ENCODE results near the gene WDR18. TPM values are rescaled to one million over a fixed set of nuclear protein-coding genes. Genes with fewer than 3 reads are reported as not detected.
A peak's percentile ranks its signal among the peaks of the same experiment; 100 is the strongest.

Gene WDR18
- total and polyA plus RNA-seq, 7 donors = 14.3 to 65.8 (median 30.7) TPM

DNA sequence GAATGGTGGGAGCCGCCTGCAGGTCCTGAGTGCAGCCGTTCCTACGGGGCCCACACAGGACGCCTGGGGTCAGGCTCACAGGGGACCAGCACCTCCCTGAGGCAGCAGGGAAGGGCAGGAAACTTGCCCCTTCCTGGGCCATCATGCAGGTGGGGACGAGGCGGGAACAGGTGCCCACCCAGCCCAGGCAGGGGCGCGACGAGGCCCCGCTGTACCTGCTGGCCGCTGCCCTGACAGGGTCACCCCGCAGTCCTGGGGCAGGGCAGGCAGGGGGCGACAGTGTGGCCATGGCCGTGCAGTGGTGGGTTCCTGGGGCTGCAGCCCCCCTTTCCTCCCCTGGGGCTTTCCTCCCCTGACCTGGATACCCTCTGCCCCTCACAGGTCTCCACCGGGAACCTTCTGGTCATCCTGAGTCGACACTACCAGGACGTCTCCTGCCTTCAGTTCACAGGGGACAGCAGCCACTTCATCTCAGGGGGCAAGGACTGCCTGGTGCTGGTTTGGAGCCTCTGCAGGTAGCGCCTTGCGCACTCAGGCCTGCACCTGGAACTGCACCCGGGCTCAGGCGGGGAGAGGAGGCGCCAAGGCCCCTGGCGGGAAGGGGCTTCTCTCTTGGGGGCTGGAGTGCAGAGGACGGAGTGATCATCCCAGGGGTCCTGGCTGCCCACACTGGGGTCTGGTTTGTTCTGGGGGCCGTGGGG lies 5.4 kb downstream of the WDR18 start:
- Histone ChIP-seq H3K27me3 (peaks cover 0 to 2% (median 0%) of the 10 kb centered on the region in 3 donors), H3K4me3 (no peak overlapping the region), H3K9me3 (no peaks in the 10 kb centered on the region), H3K27ac (no peak overlapping the region), H3K36me3 (peaks cover 0 to 66% (median 24%) of the 10 kb centered on the region in 4 donors), H3K4me1 (peaks cover 0 to 11% (median 9%) of the 10 kb centered on the region in 4 donors)
- DNase-seq = no peak
- WGBS, 2 donors = 91 to 92% methylated on average over 25 of the region's 25 CpGs
- TF ChIP-seq, protein P1, sequence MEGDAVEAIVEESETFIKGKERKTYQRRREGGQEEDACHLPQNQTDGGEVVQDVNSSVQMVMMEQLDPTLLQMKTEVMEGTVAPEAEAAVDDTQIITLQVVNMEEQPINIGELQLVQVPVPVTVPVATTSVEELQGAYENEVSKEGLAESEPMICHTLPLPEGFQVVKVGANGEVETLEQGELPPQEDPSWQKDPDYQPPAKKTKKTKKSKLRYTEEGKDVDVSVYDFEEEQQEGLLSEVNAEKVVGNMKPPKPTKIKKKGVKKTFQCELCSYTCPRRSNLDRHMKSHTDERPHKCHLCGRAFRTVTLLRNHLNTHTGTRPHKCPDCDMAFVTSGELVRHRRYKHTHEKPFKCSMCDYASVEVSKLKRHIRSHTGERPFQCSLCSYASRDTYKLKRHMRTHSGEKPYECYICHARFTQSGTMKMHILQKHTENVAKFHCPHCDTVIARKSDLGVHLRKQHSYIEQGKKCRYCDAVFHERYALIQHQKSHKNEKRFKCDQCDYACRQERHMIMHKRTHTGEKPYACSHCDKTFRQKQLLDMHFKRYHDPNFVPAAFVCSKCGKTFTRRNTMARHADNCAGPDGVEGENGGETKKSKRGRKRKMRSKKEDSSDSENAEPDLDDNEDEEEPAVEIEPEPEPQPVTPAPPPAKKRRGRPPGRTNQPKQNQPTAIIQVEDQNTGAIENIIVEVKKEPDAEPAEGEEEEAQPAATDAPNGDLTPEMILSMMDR (IDR thresholded peaks at IDR 0.05) = no peak
- TF ChIP-seq EP300 (IDR thresholded peaks at IDR 0.05) (no peak), POLR2AphosphoS5 (IDR thresholded peaks at IDR 0.05) (no peak), POLR2A (IDR thresholded peaks at IDR 0.05) (no peak)
- intact Hi-C loops (cut with DNase I) = no loop called here

DNA sequence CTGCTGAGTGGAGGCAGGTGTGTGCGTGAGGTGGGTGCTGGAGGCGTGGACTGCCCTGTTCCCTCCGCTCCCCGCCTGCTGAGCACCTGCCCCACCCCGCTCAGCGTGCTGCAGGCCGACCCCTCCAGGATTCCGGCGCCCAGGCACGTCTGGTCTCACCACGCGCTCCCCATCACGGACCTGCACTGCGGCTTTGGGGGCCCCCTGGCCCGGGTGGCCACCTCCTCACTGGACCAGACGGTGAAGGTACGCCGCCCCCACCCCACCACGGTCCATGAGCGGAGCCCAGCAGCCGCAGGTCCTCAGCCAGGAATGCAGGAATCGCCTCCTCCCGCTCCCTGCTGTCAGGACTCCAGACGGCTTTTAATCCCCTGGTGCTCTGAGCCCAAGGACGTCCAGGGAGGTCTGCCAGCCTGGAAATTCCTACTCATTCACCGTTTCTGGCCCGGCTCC lies 6.0 kb downstream of the WDR18 start:
- 89 to 90% methylated on average over 27 of the region's 27 CpGs for WGBS, 2 donors
- Histone ChIP-seq H3K4me1 (peaks cover 0 to 5% (median 3%) of the 10 kb centered on the region in 4 donors), H3K27ac (no peak overlapping the region), H3K9me3 (no peaks in the 10 kb centered on the region), H3K4me3 (no peak overlapping the region), H3K27me3 (peaks cover 0 to 8% (median 0%) of the 10 kb centered on the region in 3 donors), H3K36me3 (peaks cover 0 to 68% (median 24%) of the 10 kb centered on the region in 4 donors)
- TF ChIP-seq POLR2A (IDR thresholded peaks at IDR 0.05) (no peak), EP300 (IDR thresholded peaks at IDR 0.05) (no peak), POLR2AphosphoS5 (IDR thresholded peaks at IDR 0.05) (no peak)
- TF ChIP-seq, protein P1 (IDR thresholded peaks at IDR 0.05) = no peak
- intact Hi-C loops (cut with DNase I) = no loop called here
- DNase-seq = no peak

DNA sequence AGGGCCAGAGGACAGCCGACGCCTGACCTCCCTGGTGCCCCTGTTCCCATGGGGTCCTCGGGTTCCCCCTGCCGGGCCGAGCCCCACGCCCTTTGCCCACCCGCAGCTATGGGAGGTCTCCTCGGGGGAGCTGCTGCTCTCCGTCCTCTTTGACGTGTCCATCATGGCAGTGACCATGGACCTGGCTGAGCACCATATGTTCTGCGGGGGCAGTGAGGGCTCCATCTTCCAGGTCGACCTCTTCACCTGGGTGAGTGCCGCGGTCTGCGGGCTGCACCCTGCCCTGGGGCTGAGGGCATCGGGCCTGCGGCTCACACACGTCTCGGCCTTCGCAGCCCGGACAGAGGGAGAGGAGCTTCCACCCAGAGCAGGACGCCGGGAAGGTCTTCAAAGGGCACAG lies 6.6 kb downstream of the WDR18 start:
- Histone ChIP-seq H3K36me3 (peaks cover 0 to 68% (median 24%) of the 10 kb centered on the region in 4 donors), H3K4me3 (no peak overlapping the region), H3K9me3 (no peaks in the 10 kb centered on the region), H3K27me3 (peaks cover 0 to 14% (median 3%) of the 10 kb centered on the region in 3 donors), H3K27ac (peak overlapping the region in 1 of 4 donors; percentile 27), H3K4me1 (peaks cover 0 to 2% (median under 1%) of the 10 kb centered on the region in 4 donors)
- intact Hi-C loops (cut with DNase I) = no loop called here
- WGBS, 2 donors = 93 to 94% methylated on average over 23 of the region's 23 CpGs
- TF ChIP-seq POLR2A (IDR thresholded peaks at IDR 0.05) (no peak), POLR2AphosphoS5 (IDR thresholded peaks at IDR 0.05) (no peak), EP300 (IDR thresholded peaks at IDR 0.05) (no peak)
- TF ChIP-seq, protein P1 (IDR thresholded peaks at IDR 0.05) = no peak
- no peak for DNase-seq

DNA sequence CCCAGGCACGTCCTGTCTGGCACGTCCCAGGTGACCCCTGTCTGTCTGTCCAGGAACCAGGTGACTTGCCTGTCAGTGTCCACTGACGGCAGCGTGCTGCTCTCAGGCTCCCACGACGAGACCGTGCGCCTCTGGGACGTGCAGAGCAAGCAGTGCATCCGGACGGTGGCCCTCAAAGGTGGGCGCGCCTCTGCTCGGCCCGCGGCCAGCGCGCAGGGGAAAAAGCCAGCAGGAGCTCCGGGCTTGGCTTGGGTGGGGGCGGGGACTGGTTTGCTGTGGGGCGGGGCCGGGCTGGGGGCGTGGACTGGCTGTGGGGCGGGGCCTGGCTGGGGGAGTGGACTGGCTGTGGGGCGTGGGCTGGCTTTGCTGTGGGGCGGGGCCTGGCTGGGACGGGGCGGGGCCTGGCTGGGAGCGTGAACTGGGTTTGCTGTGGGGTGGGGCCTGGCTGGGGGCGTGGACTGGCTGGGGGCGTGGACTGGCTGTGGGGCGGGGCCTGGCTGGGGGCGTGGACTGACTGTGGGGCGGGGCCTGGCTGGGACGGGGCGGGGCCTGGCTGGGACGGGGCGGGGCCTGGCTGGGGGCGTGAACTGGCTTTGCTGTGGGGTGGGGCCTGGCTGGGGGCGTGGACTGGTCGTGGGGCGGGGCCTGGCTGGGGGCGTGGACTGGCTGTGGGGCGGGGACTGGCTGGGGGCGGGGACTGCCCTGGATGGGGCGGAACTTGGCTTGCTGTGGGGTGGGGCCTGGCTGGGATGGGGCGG lies 7.2 kb downstream of the WDR18 start:
- H3K27ac ChIP-seq = no peak overlapping the region
- 74 to 88% methylated on average over 45 to 47 of the region's 47 CpGs for WGBS, 2 donors
- no peak for DNase-seq
- H3K4me1 ChIP-seq = peaks cover 0 to 8% (median 6%) of the 10 kb centered on the region in 4 donors
- H3K27me3 ChIP-seq = peaks cover 5 to 20% (median 9%) of the 10 kb centered on the region in 3 donors
- H3K4me3 ChIP-seq = no peak overlapping the region
- peaks cover 0 to 62% (median 22%) of the 10 kb centered on the region in 4 donors for H3K36me3 ChIP-seq
- TF ChIP-seq, protein P1 (IDR thresholded peaks at IDR 0.05) = no peak
- no peak for TF ChIP-seq POLR2AphosphoS5 (IDR thresholded peaks at IDR 0.05)
- TF ChIP-seq POLR2A (IDR thresholded peaks at IDR 0.05) = no peak
- TF ChIP-seq EP300 (IDR thresholded peaks at IDR 0.05) = no peak
- intact Hi-C loops (cut with DNase I) = no loop called here
- no peaks in the 10 kb centered on the region for H3K9me3 ChIP-seq
